ENCODE data around the gene PLCH1.

Gene PLCH1

DNA sequence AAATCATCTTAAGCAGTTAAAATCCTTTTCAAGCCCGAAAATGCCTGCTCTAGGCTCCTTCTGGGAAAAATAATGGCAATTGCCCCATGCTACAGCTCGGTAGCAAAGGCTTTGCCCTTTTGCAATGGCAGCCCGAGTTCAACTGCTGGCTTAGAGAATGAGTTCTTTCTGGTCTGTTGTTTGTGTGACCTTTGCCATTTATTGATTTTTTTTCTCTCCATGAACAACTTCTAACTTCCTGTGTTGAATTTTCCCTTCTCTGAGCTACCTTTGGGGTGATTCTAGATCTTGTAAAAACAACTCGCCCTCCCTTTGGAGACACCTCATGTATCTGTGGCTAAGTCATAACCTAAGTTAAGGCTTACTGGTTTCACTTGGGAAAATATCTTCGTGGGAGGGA, 139.3 kb downstream of the PLCH1 start:
- FAIRE-seq: no peak

DNA sequence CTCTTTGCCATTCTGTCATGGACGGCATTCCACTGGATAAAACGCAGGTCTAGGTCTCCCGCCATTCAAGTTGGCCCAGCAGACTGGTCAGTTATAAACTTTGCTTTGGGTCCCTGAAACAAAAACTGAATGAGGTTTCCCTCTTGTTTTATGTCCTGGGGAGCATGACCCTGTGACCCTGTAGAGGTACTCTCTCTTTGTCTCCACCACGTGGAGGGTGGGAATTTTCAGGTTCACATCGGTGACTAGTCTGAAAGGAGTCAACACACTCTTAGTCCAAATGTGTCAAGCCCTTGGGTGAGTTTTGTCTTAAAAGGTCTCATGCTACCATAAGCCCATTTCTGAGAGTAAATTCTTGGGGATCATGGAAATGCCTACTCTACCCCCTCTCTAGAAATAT, 139.9 kb downstream of the PLCH1 start:
- no peak for FAIRE-seq

DNA sequence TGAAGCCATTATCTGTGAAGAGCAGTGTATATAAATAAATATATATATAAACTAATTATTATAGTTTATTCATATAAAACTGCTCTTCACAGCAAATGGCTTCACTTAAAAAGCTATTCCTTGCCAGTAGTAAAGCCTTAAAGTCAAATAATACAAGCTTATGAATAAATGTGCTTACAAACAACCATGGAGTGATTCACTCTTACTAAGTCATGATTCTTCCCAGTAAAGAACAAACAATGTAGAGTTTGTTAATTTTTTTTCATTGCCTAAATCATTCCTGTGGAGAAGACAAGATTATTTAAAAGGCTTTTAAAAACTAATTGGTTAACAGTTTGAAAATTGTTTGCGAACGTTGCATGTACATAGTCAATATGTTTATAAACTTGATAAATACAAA, 140.7 kb downstream of the PLCH1 start:
- no peak for FAIRE-seq

- FAIRE-seq: no peak
Measured at GRCh38 chr3:155603302-155603701, 141.6 kb downstream of the PLCH1 start.

- no peak for FAIRE-seq
Measured at GRCh38 chr3:155602307-155602706, 142.6 kb downstream of the PLCH1 start.

DNA sequence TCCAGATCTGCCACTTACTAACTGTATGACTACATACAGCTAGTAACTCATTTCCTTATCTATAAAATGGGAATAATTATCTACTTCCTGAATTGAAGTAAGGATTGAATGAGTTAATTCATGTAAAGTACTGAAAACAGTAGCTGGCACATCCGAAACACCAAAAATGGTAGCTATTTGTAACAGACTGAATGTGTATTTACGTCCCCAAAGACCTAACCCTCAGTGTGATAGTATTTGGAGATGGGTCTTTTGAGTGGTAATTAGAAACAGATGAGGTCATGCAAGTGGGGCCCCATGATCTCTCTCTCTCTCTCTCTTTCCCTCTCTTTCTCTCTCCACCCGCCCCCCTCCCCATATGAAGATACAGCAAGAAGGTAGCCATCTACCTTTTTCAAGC, 146.2 kb downstream of the PLCH1 start:
- FAIRE-seq: no peak

- no peak for FAIRE-seq
Measured at GRCh38 chr3:155596615-155597014, 148.3 kb downstream of the PLCH1 start.

GRCh38 chr3:155595371-155595770, 149.5 kb downstream of the PLCH1 start:
- FAIRE-seq: no peak

- FAIRE-seq: no peak
Measured at GRCh38 chr3:155594526-155595187, 150.2 kb downstream of the PLCH1 start.

DNA sequence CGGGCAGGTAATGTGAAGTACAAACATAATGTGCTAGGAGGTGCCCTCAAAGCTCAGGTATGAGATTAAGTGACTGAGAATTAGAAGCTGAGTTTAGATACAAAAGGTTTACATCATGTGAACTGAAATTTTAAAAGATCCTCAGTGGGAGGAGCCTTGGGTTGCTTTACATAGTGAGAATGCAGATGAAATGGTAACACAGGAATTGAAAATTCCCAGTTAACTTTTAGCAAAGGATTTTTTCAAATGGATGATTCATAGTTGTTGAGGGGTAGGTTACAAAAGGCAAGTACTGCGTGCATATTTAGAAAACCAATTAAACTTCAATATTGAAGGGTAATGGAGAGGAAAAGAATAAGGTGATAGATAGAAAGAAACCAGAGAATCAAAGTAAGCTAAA, 157.3 kb downstream of the PLCH1 start:
- no peak for FAIRE-seq

- FAIRE-seq: no peak
Measured at GRCh38 chr3:155585384-155585783, 159.5 kb downstream of the PLCH1 start.

DNA sequence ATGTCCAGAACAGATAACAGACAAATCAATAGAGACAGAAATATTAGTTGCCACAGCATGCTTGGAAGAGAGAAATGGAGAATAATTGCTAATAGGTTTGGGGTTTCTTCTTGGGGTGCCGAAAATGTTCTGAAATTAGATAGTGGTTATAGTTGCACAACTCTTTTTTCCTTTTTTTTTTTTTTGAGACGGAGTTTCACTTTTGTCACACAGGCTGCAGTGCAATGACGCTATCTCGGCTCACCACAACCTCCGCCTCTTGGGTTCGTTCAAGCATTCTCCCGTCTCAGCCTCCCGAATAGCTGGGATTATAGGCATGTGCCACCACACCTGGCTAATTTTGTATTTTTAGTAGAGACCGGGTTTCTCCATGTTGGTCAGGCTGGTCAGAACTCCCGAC, 163.3 kb downstream of the PLCH1 start:
- FAIRE-seq: no peak

DNA sequence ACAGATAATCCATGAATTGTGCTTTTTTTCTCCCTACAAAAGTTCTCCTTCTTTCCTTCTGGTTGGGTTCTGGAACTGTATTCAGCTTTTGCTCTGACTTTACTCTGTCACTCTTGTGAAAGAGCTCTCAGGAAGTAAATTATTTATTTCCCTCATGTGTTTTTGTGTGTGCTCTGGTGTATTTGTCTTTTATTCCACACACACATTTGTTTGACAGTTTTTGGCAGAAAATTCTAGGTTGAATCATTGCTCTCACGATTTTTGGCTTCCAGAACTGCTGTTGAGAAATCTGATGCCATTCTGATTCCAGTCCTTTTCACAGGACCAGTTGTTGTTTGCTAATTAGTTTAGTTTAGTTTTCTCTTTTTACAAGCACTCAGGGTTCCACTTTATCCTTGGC, 172.8 kb downstream of the PLCH1 start:
- no peak for FAIRE-seq

DNA sequence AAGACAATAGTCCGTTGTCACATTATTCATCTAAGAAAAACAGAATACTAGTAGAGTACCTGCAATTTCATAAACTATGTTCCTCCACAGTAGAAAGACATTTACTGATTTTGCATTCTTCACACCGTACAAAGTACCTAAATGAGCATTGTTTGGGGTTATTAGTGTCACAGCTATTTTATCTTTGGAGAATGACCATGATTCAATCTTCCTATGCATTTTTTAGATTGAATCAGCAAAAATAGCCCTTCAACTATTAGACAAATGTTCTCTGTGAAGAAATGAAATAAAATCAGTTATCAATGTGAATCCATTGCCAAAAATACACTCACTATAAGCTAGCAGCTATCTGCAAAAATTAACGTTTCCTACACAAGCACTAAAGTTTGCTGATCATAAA, 176.6 kb downstream of the PLCH1 start:
- FAIRE-seq: no peak

GRCh38 chr3:155560594-155560993, 184.3 kb downstream of the PLCH1 start:
- FAIRE-seq: no peak

- FAIRE-seq: no peak
Measured at GRCh38 chr3:155560135-155560534, 184.7 kb downstream of the PLCH1 start.

DNA sequence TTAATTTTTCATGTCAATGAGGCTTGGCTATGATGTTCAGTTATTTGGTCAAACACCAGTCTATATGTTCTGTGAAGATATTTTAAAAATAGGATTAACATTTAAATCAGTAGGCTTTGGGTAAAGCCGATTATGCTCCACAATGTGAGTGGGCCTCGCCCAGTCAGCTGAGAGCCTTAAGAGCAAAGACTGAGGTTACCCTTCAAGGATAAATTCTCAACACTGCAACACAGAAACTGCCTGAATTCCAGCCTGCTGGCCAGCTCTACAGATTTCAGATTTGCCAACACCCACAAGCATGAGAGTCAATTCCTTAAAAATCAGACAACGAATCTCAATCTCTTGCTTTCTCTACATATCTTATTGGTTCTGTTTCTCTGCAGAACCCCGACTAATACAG, 188.3 kb downstream of the PLCH1 start:
- FAIRE-seq: no peak

- no peak for FAIRE-seq
Measured at GRCh38 chr3:155555479-155556060, 189.3 kb downstream of the PLCH1 start.

GRCh38 chr3:155554777-155555451, 190.0 kb downstream of the PLCH1 start:
- no peak for FAIRE-seq

DNA sequence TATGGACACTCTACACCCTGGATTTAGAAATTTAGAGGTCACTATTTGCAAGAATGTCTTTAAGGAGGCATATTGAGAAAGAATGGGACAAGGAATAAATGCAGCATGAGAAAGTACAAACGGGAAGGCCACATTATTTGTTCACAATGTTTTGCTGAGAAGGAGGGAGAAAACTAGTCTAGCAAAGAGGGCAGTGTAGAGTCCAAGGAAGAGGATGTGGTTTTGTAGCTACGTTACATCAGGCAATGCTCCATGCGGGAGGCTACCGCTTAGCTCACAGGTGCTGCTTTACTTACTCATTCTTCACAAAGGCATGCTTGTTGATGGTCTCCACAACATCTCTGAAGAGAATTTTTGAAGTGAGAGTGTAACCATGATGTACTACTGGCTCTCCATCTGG, 191.1 kb downstream of the PLCH1 start:
- no peak for FAIRE-seq

DNA sequence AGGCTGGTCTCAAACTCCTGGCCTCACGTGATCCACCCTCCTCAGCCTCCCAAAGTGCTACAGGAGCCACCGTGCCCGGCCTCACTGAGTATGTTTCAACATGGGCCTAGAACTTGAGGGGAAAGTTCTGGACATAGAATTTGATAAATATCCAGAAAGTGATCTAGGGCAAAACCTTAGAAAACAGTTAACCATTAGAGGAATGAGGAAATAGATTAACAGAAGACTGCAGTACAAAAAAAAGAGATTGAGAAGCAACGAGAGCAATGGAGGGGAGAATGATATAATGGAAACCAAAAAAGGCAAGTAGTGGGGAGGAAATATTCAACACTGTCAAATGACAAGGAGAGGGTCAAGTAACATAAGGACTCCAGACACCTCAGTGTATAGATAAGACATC, 191.5 kb downstream of the PLCH1 start:
- FAIRE-seq: no peak

GRCh38 chr3:155550391-155550790, 194.5 kb downstream of the PLCH1 start:
- FAIRE-seq: no peak

GRCh38 chr3:155549087-155549486, 195.8 kb downstream of the PLCH1 start:
- no peak for FAIRE-seq

DNA sequence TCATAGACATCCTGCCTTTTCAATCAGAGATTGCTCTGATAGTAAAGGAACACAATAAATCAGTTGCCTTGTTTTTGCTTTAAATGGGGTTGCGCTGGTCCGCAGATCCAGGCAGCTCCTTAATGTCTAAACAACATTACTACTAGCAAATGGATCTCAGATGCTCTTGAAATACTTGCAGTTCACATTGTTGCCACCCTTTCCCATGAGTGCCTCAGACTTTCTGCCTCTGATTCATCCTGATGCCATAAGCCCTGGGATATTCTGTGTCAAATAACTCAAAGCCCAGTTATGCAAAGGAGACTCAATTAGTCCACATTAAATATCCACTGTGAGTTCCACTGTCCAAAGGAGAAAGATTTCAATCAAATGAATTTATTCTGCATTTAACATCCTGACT, 196.7 kb downstream of the PLCH1 start:
- no peak for FAIRE-seq

GRCh38 chr3:155535098-155535497, 209.8 kb downstream of the PLCH1 start:
- FAIRE-seq: no peak
